K562 (cell line): ENCODE measurements around the gene CLCNKB. TPM values are rescaled to one million over a fixed set of nuclear protein-coding genes. Genes with fewer than 3 reads are reported as not detected.

Experiments used
- ATAC-seq: fragments of 200-7000 bp; cut with Tn5 transposase; 3 replicates; pipeline ENCODE4 v1.9.1; 2020; ENCODE audit warnings: moderate library complexity
- BruUV-seq: library from RNA; stranded (reverse); fragments of 400-500 nt; replicated peaks from 2 replicates; lab custom pipeline; 2021; lab: Mats Ljungman, UMichigan
- CTCF ChIA-PET: fragments of 300-600 bp; formaldehyde crosslinking; extraction: SDS; loops from one replicate; lab custom pipeline; 2021; ENCODE audit warnings: low intra/inter-chr PET ratio; lab: Yijun Ruan, JAX
- POLR2A ChIA-PET: fragments of 300-600, 350-650 bp; sonication (Branson Sonifier 250); formaldehyde crosslinking; extraction: SDS; loops from one replicate; lab custom pipeline; 2021; ENCODE audit warnings: antibody characterized with exemption, inconsistent platforms; lab: Yijun Ruan, JAX
- DNase-seq, 4 experiments: peaks; one replicate each; pipeline versions ENCODE4 v3.0.0 to v3.0.0-alpha.2; 2011 to 2018; ENCODE audit warnings: low spot score in 3 of 4, mixed read lengths in 3 of 4; ENCODE audit errors: extremely low read depth in 1 of 4
- FAIRE-seq: peaks from 2 replicates; lab custom pipeline; 2011; peaks lifted over from hg19 to GRCh38; lab: Jason Lieb, UNC
- H2AFZ ChIP-seq: 2 replicates; pipeline ENCODE4 v1.6.0; 2011; ENCODE audit warnings: low read depth, low read length, control low read depth, inconsistent platforms
- H3K27ac ChIP-seq: fragments of 200-600 bp; 3 replicates; pipeline ENCODE4 v1.8.0; 2011; ENCODE audit warnings: low read depth, mild to moderate bottlenecking, control low read depth, inconsistent platforms, low read length, moderate library complexity, mixed read lengths; ENCODE audit errors: extremely low read depth
- H3K27me3 ChIP-seq, 2 experiments: fragments of 300-600 bp in 1 of 2; 2 replicates in 1 of 2; 3 replicates in 1 of 2; pipeline versions ENCODE4 v1.6.0 to v1.8.0; 2011; ENCODE audit warnings: inconsistent platforms in 2 of 2, low read length in 2 of 2, mild to moderate bottlenecking in 1 of 2, mixed read lengths in 1 of 2, moderate library complexity in 1 of 2; ENCODE audit not compliant: control insufficient read depth in 2 of 2, insufficient read depth in 2 of 2
- H3K36me3 ChIP-seq: fragments of 300-600 bp; 3 replicates; pipeline ENCODE4 v1.8.0; 2011; ENCODE audit warnings: mild to moderate bottlenecking, low read length, inconsistent platforms; ENCODE audit not compliant: control insufficient read depth, insufficient read depth
- H3K4me1 ChIP-seq, 2 experiments: fragments of 200-600 bp in 1 of 2; replicated peaks in 1 of 2; 2 replicates in 1 of 2; 3 replicates in 1 of 2; pipeline versions ENCODE4 v1.5.1 to v1.8.0; 2011; ENCODE audit warnings: inconsistent platforms in 2 of 2, low read length in 2 of 2, mild to moderate bottlenecking in 1 of 2, mixed read lengths in 1 of 2, moderate library complexity in 1 of 2; ENCODE audit not compliant: control insufficient read depth in 2 of 2, insufficient read depth in 2 of 2
- H3K4me2 ChIP-seq: 2 replicates; pipeline ENCODE4 v1.6.1; 2011; ENCODE audit warnings: low read length, control low read depth, inconsistent platforms, mixed read lengths; ENCODE audit not compliant: insufficient read depth
- H3K4me3 ChIP-seq: fragments of 200-600 bp; sonication (generic), shearing (Covaris generic); 2 replicates; pipeline ENCODE4 v1.5.1; 2016; ENCODE audit warnings: control low read depth, inconsistent platforms
- H3K79me2 ChIP-seq: fragments of 200-600 bp; 3 replicates; pipeline ENCODE4 v1.8.0; 2011; ENCODE audit warnings: low read length, inconsistent platforms; ENCODE audit not compliant: control insufficient read depth, insufficient read depth
- H3K9ac ChIP-seq, 2 experiments: 2 replicates each; pipeline versions ENCODE4 v1.6.0 to v1.6.1; 2011; ENCODE audit warnings: low read depth in 2 of 2, low read length in 2 of 2, control low read depth in 1 of 2, inconsistent platforms in 1 of 2, mild to moderate bottlenecking in 1 of 2, mixed read lengths in 1 of 2; ENCODE audit not compliant: insufficient read depth in 1 of 2
- H3K9me1 ChIP-seq: one replicate; pipeline ENCODE4 v1.6.0; 2011; ENCODE audit warnings: inconsistent platforms, mild to moderate bottlenecking, low read length, moderate library complexity; ENCODE audit not compliant: control insufficient read depth, insufficient read depth
- H3K9me3 ChIP-seq: replicated peaks from 2 replicates; pipeline ENCODE4 v1.5.1; 2011; ENCODE audit warnings: low read depth, low read length, inconsistent platforms; ENCODE audit not compliant: control insufficient read depth, insufficient read depth
- H4K20me1 ChIP-seq: replicated peaks from 2 replicates; pipeline ENCODE4 v1.6.1; 2011; ENCODE audit warnings: low read length, inconsistent platforms, mixed read lengths; ENCODE audit not compliant: control insufficient read depth, insufficient read depth
- KDM1A ChIP-seq, 2 experiments: fragments of 450-650 bp; IDR thresholded peaks; 2 replicates each; pipeline ENCODE4 v1.6.1; 2016; ENCODE audit warnings: mild to moderate bottlenecking in 2 of 2
- KLF16 ChIP-seq: IDR thresholded peaks from 2 replicates; pipeline ENCODE4 v1.6.1; 2016; ENCODE audit warnings: antibody characterized with exemption
- NFIC ChIP-seq: fragments of 450-650 bp; IDR thresholded peaks from 2 replicates; pipeline ENCODE4 v1.6.1; 2017; ENCODE audit warnings: mild to moderate bottlenecking, inconsistent platforms
- NFRKB ChIP-seq: fragments of 450-650 bp; IDR thresholded peaks from 2 replicates; pipeline ENCODE4 v1.6.1; 2016; ENCODE audit warnings: low read depth
- SAP30 ChIP-seq: fragments of 200-600 bp; sonication (generic); IDR thresholded peaks from 2 replicates; pipeline ENCODE4 v1.6.1; 2012; ENCODE audit warnings: borderline replicate concordance, low read depth, mild to moderate bottlenecking, moderate library complexity, low read length, control low read depth, inconsistent platforms; ENCODE audit not compliant: insufficient read depth, poor library complexity, severe bottlenecking
- SMARCA5 ChIP-seq: fragments of 450-650 bp; IDR thresholded peaks from 2 replicates; pipeline ENCODE4 v1.6.1; 2016
- YY1 ChIP-seq, 3 experiments: IDR thresholded peaks; 2 replicates each; pipeline ENCODE4 v1.6.1; 2011; ENCODE audit warnings: low read length in 2 of 3, mild to moderate bottlenecking in 2 of 3, moderate library complexity in 2 of 3, borderline replicate concordance in 1 of 3, control low read depth in 1 of 3, low read depth in 1 of 3; ENCODE audit not compliant: insufficient read depth in 3 of 3, insufficient replicate concordance in 2 of 3, control insufficient read depth in 1 of 3, insufficient read length in 1 of 3; ENCODE audit errors: extremely low read depth in 1 of 3
- WGBS: fragments of 100-300 bp; shearing (Covaris generic); methylation state at CpG from one replicate; pipeline ENCODE4 v1.1.6; 2016; ENCODE audit warnings: low coverage, mixed read lengths; ENCODE audit not compliant: insufficient coverage; ENCODE audit errors: missing lambda C conversion rate; 5-methylcytosine and 5-hydroxymethylcytosine counted together
- in situ Hi-C: fragments of 300-500 bp; cut with MboI; formaldehyde crosslinking; loops from 4 replicates; pipeline ENCODE4 v1.15.0; 2018; ENCODE audit warnings: inconsistent platforms, mixed read lengths
- intact Hi-C: fragments of 100-400 bp; cut with micrococcal nuclease; formaldehyde crosslinking; loops from 2 replicates; pipeline ENCODE4 v1.14.2; 2022
- polyA plus RNA-seq, 8 experiments: library from polyadenylated mRNA; depleted of rRNA in 4 of 8; stranded (reverse) in 5 of 8; unstranded in 3 of 8; fragments of >200 nt; fragmentation: Nextera tagmentation in 2 of 8; fragmentation: Illumina TruSeq in 1 of 8; extraction: Ambion mirVana in 2 of 8; extraction: Trizol in 1 of 8; gene quantifications; 2 replicates each; pipeline versions ENCODE4 v1.2.1 to v1.2.3, GENCODE V29; 2011 to 2014; ENCODE audit warnings: inconsistent platforms in 1 of 8, missing spikeins in 1 of 8
- total RNA-seq, 7 experiments: library from RNA; depleted of rRNA in 6 of 7; stranded (reverse); fragments of >200 nt in 6 of 7; fragmentation: Illumina TruSeq in 2 of 7; extraction: Trizol in 2 of 7; gene quantifications; 2 replicates each; pipeline versions ENCODE4 v1.2.1 to v1.2.3, GENCODE V29; 2011 to 2021; ENCODE audit warnings: low replicate concordance in 1 of 7
- TF ChIP-seq, protein P1 (sequence below): fragments of 450-650 bp; IDR thresholded peaks from one replicate; pipeline ENCODE4 v1.6.1; 2018; ENCODE audit warnings: mild to moderate bottlenecking, moderate library complexity; ENCODE audit not compliant: partially characterized antibody
- TF ChIP-seq, protein P2 (sequence below): sonication (generic); formaldehyde crosslinking; IDR thresholded peaks from 2 replicates; pipeline ENCODE4 v1.8.0; 2022; ENCODE audit warnings: missing genetic modification reagents, mild to moderate bottlenecking, moderate library complexity, borderline replicate concordance
- TF ChIP-seq, protein P3 (sequence below): fragments of 250-450 bp; sonication (Bioruptor Pico); IDR thresholded peaks from 2 replicates; pipeline ENCODE4 v1.5.0; 2021; ENCODE audit warnings: mild to moderate bottlenecking, moderate library complexity

Gene CLCNKB
- total and polyA plus RNA-seq, 9 of the 15 experiments (the other 6 are each of a cell fraction or from before 2014, with no cell fraction given), result 0.08 to 1.7 (median 0.64) TPM

DNA sequence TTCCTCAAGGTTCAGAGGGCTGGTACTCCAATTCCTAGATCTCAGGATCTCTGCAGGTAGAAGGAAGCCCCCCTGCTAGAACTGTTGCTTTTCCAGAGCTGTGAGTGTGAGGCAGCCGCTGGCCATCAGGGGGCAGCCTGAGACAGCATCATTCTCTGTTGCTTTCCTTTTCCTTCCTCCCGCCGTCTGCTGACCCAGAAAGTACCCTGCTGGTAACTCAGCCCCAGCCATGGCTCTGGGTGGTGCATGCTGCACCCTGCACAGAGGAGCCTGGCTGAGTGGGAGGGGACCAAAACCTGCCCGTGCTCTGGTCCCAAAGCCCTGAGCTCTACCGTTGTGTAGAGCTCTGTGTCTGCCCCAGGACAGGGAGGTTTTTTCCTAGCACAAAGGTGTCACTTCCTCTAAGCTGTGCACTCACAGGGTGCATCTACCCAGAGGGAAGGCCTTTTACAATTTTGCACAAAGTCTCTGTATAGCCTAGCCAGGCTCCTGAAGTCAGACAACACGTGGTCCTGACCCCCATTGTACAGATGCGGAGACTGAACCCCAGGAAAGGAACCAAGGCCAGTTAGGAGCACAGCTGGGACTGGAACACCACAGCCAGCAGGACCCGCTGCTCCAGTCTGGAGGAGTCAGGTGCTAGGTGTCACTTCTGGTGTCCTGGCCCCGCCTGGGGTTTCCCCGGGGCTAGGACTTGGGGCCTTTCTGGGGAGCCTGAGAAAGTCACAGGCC lies 35.5 kb downstream of the CLCNKB start (continued):
- no peak for TF ChIP-seq SAP30
- TF ChIP-seq, protein P1, sequence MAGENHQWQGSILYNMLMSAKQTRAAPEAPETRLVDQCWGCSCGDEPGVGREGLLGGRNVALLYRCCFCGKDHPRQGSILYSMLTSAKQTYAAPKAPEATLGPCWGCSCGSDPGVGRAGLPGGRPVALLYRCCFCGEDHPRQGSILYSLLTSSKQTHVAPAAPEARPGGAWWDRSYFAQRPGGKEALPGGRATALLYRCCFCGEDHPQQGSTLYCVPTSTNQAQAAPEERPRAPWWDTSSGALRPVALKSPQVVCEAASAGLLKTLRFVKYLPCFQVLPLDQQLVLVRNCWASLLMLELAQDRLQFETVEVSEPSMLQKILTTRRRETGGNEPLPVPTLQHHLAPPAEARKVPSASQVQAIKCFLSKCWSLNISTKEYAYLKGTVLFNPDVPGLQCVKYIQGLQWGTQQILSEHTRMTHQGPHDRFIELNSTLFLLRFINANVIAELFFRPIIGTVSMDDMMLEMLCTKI, result no peak

DNA sequence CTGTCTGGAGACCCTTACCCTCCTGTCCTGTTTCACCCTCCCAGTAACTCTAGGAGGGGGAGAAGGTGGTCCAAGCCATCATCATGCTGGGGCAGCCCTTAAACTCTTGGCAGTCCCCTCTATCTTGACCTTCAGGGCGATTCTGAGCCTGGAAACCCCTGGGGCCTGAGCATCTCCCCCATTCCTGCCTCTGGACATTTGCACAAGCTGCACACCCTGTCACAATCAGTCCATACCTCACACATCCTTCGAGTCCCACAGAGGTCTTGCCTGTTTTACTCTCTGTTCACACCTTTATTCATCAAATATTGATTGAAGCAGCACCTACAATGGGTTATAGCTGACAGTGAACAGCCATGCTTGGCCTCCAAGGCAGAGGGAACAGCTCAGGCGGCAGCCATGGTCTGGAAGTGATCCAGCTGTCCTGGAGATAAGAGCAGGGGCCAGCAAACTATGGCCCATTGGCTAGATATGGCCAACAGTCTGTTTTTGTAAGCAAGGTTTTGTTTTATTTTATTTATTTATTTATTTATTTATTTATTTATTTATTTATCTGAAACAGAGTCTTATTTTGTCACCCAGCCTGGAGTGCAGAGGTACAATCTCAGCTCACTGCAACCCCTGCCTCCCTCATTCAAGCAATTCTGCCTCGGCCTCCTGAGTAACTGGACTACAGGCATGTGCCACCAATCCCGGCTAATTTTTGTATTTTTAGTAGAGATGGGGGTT lies 37.0 kb downstream of the CLCNKB start:
- CTCF ChIA-PET, result interaction anchor here (1.2 to 9.0 kb wide), 4 partner anchors 41 to 283 kb away, joined by 3 to 208 read pairs (median 26); no protein-coding TSS in a partner anchor
- Histone ChIP-seq H3K9me3 (no peaks in the 10 kb centered on the region), H3K27me3 (peaks cover 0 to 3% of the 10 kb centered on the region in 2 experiments; a peak in 1 of 5 replicates), H3K4me2 (no peak overlapping the region), H3K4me3 (no peak overlapping the region), H3K36me3 (no peaks in the 10 kb centered on the region), H3K9me1 (no peaks in the 10 kb centered on the region), H4K20me1 (no peaks in the 10 kb centered on the region), H2AFZ (peak overlapping the region; percentile 72), H3K4me1 (peaks cover 14 to 30% of the 10 kb centered on the region in 2 experiments; a peak in 4 of 5 replicates), H3K9ac (peak overlapping the region in 1 of 2 experiments; percentile 64; a peak in 1 of 4 replicates), H3K27ac (no peak overlapping the region), H3K79me2 (no peaks in the 10 kb centered on the region)
- POLR2A ChIA-PET, result interaction anchor here (0.7 to 2.0 kb wide), 6 partner anchors 87 to 522 kb away, joined by 3 to 6 read pairs (median 4); no protein-coding TSS in a partner anchor
- DNase-seq, result peak in 1 of 4 experiments; percentile 71
- intact Hi-C loops, result loop anchor here (5.0 kb wide), 1 partner anchor 72 kb away; no protein-coding TSS in a partner anchor
- in situ Hi-C loops, result loop anchor here (5.0 kb wide), 3 partner anchors 107 to 282 kb away; no protein-coding TSS in a partner anchor
- BruUV-seq, result no TSS peak
- peak; percentile 44; the same call in 2 of the 3 replicates for ATAC-seq
- FAIRE-seq, result peak; percentile 52
- WGBS, result 38% methylated on average over 5 of the region's 5 CpGs
- TF ChIP-seq, protein P2, sequence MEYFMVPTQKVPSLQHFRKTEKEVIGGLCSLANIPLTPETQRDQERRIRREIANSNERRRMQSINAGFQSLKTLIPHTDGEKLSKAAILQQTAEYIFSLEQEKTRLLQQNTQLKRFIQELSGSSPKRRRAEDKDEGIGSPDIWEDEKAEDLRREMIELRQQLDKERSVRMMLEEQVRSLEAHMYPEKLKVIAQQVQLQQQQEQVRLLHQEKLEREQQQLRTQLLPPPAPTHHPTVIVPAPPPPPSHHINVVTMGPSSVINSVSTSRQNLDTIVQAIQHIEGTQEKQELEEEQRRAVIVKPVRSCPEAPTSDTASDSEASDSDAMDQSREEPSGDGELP (CRISPR knock-in tag), result peak; percentile 69; the same call in 1 of the 2 replicates
- TF ChIP-seq NFRKB (no peak), NFIC (peak; percentile 89), YY1 (IDR thresholded peaks at IDR 0.05; ENCODE audit: borderline replicate concordance in 1 of 3, control insufficient read depth in 1 of 3, extremely low read depth in 1 of 3, insufficient read depth in 3 of 3, insufficient read length in 1 of 3, insufficient replicate concordance in 2 of 3, low read depth in 1 of 3, low read length in 2 of 3) (peak in 2 of 3 experiments; percentile 27 to 64), KDM1A (IDR thresholded peaks at IDR 0.05) (peak in 1 of 2 experiments; percentile 23; a peak in 1 of 4 replicates), KLF16 (no peak), SMARCA5 (peak; percentile 35; the same call in 1 of the 2 replicates)
- TF ChIP-seq, protein P3, sequence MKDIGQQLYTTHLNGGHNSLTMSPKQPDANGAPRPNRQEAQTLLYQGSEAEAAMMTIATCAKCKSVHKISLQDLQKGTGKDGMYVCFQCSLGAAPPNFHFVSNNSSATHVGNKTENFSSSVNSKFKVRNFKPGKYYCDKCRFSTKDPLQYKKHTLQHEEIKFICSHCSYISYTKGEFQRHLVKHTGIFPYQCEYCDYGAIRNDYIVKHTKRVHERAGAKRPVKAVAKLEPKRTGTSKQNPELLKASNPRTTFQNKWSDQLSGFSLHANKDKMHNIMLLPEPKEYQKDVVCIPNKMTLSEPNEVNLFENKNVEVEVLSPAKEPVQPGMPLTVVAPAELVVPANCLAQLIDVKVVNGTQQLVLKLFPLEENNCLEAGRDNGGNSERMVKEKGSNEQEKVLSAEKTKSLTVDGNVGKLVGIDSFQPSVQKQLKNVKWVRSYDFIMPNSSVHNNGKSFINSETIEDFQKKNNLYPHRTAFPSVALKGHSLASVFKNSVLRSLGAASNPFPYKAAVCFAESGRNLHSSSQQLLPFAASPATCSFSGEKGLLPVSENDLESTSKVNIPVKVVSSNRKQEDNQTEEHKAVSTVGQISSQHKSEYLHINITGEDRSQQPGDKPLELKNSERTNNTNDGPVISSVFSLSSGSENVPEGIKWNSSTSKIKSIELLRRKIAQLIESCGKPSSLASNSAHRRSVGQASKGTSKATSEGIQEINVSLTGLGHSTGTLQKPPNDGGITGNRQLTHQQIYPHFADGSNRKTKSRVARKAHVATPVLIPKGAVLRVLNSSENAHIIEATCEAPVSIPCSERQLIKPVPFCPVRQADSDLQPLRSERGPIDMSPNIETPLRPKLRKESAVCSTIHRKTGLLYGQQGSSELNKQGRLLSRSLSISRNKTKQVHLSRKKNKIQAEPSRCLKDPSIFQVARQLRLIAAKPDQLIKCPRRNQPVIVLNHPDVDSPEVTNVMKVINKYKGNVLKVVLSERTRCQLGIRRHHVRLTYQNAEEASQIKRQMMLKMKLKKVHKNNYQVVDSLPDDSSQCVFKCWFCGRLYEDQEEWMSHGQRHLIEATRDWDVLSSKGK (CRISPR knock-in tag), result no peak
